GM21529 (cell line): ENCODE results near the gene LRRC3.

Experiments used
- ATAC-seq: cut with Tn5 transposase; IDR thresholded peaks from one replicate; pipeline ENCODE4 v1.9.1; 2021; ENCODE audit not compliant: unreplicated experiment

Gene LRRC3

GRCh38 chr21:44423941-44424607, 31.2 kb upstream of the LRRC3 start:
- no peak for ATAC-seq

GRCh38 chr21:44424608-44425306, 30.6 kb upstream of the LRRC3 start:
- ATAC-seq: no peak

- ATAC-seq: no peak
Observed at GRCh38 chr21:44425307-44425894, 29.9 kb upstream of the LRRC3 start.

- no peak for ATAC-seq
Observed at GRCh38 chr21:44425895-44426662, 29.2 kb upstream of the LRRC3 start.

- ATAC-seq: no peak
Observed at GRCh38 chr21:44426663-44427191, 28.6 kb upstream of the LRRC3 start.

GRCh38 chr21:44427241-44428120, 27.8 kb upstream of the LRRC3 start:
- no peak for ATAC-seq

GRCh38 chr21:44428281-44428960, 26.9 kb upstream of the LRRC3 start:
- ATAC-seq: no peak

- ATAC-seq: no peak
Observed at GRCh38 chr21:44429894-44430293, 25.4 kb upstream of the LRRC3 start.

- ATAC-seq: no peak
Observed at GRCh38 chr21:44431300-44431699, 24.0 kb upstream of the LRRC3 start.

GRCh38 chr21:44432841-44433790, 22.2 kb upstream of the LRRC3 start:
- ATAC-seq: no peak

- no peak for ATAC-seq
Observed at GRCh38 chr21:44433791-44434567, 21.3 kb upstream of the LRRC3 start.

- ATAC-seq: no peak
Observed at GRCh38 chr21:44434568-44434925, 20.8 kb upstream of the LRRC3 start.

GRCh38 chr21:44434936-44435635, 20.2 kb upstream of the LRRC3 start:
- no peak for ATAC-seq

GRCh38 chr21:44436111-44436611, 19.1 kb upstream of the LRRC3 start:
- no peak for ATAC-seq

GRCh38 chr21:44436958-44437357, 18.4 kb upstream of the LRRC3 start:
- ATAC-seq: no peak

- no peak for ATAC-seq
Observed at GRCh38 chr21:44437371-44437695, 18.0 kb upstream of the LRRC3 start.

- ATAC-seq: no peak
Observed at GRCh38 chr21:44437696-44438431, 17.4 kb upstream of the LRRC3 start.
